NCI-H69 (cell line): ENCODE data around the gene C12orf76.
"Not testable (repeated sequence)": the region's sequence is repeated elsewhere in the genome, so short reads cannot be mapped to it uniquely, and the experiment has no call there.

ENCODE experiments used
- DNase-seq: peaks from one replicate; lab custom pipeline; 2025; lab: John Stamatoyannopoulos, UW

The C12orf76 gene

DNA sequence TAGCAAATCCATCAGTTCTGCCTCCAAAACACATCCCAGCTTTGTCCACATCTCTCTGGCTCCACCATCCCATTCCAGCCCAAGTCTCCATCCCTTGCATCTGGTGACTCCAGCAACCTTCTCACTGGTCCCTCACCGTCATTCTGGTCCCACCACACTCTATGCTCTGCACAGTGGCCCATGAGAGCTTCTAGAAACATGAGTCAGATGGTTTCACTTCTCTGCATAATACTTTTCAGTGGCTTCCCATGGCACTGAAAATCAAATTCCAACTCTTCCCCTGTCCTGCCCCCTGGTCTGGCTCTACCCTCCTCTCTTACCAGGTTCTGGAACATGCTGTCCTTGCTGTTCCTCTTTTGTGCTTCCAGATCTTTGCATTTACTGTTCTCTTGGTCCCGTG is 17.2 kb upstream of the C12orf76 start:
- DNase-seq, result no peak

DNA sequence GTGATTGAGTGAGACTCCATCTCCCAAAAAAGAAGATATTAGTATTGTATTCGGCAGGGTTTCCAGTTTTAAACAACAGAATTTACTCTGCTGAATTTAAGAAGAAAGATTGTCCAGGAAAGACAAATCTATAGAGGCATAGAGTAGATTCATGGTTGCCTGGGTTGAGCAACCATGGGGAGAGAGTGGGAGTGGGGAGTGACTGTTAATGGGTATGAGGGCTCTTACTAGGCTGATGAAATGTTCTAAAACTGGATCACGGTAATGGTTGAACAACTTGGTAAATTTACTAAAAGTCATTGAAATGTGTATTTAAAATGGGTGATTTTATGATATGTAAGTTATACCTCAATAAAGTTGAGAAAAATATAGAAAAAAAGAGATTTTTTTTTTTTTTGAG is 13.9 kb upstream of the C12orf76 start:
- DNase-seq, result no peak

DNA sequence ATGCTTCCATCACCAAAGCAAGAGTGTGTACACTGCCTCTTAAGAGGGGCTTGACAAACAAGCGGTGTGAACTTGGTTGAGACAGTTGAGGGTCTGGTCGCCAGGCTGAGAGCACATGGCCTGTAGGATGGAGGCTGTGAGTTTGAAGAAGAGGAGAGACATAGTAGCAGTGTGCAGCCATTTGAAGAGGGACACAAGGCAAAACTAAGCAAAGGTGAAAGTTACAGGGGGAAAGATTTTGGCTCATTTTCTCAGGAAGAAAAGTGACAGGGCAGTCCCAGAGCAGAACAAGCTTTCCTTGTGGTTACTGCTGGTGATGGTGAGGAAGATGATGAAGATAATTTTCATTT is 11.3 kb upstream of the C12orf76 start:
- DNase-seq, result no peak

DNA sequence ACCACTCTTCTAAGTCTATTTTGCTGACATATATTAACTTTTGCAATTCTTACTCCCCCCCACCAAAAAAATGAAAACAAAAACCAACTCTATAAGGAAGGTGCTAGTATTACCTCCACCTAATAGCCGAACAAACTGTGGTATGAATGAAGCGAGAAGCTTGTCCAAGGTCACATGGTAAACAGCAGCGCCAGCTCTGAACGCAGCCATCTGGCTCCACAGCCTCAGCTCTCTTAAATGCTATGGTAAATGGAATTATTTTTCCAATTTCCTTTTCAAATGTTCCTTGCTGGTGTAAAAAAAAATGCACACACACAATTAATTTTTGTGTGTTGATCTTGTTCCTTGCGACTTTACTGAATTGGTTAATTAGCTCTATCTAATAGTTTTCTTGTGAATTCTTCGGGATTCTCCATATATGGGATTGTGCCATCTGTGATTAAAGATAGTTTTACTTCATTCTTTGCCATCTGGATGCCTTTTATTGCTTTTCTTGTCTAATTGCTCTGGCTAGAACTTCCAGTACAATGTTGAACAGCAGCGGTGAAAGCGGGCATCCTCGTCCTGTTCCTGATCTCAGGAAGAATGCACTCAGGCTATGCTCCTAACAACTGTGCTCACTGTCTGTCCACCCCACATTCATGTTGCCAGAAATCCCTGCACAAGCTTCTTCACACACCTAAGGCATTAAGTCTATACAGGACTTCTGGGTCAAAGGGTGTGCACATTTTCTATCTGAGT is 10.7 kb upstream of the C12orf76 start:
- no peak for DNase-seq

DNA sequence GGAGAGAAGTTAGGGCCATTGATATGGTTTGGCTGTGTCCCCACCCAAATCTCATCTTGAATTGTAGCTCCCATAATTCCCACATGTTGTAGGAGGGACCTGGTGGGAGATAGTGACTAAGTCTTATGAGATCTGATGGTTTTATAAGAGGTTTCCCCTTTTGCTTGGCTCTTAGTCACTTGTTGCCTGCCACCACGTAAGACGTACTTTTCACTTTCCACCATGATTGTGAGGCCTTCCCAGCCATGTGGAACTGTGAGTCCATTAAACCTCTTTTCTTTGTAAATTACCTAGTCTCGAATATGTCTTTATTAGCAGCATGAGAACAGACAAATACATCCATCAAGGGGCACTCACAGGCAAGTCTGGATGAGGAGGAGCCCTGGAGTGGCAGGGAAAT is 8.3 kb upstream of the C12orf76 start:
- DNase-seq, result not testable (repeated sequence)

DNA sequence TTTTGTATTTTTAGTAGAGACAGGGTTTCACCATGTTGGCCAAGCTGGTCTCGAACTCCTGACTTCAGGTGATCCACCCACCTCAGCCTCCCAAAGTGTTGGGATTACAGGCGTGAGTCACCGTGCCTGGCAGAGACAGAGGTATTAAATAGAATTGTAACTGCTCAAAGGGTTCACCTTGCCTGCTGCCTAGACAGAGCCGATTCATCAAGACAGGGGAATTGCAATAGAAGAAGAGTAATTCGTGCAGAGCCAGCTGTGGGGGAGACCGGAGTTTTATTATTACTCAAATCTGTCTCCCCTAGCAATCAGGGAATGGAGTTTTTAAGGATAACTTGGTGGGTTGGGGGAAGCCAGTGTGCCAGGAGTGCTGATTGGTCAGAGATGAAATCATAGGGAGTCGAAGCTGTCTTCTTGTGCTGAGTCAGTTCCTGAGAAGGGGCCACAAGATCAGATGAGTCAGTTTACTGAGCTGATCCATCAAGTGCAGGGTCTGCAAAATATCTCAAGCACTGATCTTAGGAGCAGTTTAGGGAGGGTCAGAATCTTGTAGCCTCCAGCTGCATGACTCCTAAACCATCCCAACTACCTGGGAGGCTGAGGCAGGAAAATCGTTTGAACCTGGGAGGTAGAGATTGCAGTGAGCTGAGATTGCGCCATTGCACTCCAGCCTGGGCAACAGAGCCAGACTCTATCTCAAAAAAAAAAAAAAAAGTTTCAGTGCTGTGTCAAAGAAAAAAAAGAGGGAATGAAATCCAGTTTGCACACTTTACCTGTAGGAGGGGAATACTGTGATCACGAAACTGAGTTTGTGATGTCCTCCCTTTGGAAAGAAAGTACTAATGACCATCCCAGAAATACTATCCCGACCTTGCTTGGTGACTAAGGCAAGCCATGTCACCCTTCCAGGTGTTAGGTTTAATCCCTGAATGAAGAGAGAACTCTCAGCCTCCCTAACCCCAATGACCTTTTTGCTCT is 7.3 kb upstream of the C12orf76 start:
- not testable (repeated sequence) for DNase-seq

DNA sequence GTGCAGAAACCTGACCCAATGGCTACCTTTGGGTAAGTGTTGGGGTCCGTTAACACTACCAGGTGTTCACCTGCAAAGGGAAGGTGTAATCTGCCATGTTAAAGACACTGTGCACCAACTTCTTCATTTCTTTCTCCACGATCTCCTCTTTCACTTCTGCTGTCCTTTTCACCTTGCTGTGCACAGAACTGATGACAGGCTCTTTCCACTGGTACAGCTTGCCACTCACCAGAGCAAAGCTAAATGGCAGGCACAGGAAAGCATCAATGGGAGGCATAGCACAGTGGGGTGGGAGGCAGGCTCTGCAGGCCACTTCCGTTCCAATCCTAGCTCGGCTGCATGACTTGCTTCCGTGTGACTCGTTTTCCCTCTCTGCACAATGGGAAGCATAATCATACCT is 2.6 kb upstream of the C12orf76 start:
- DNase-seq, result no peak

DNA sequence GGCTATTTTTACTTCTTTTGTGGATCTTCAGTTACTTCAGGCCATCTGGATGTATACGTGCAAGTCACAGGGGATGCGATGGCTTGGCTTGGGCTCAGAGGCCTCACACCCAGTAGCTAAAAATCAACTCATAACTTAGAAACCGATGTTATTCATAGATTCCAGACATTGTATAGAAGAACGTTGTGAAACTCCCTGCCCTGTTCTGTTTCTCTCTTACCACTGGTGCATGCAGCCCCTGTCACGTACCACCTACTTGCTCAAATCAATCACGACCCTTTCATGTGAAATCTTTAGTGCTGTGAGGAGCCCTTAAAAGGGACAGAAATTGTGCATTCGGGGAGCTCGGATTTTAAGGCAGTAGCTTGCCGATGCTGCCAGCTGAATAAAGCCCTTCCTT is 1.3 kb upstream of the C12orf76 start:
- not testable (repeated sequence) for DNase-seq

DNA sequence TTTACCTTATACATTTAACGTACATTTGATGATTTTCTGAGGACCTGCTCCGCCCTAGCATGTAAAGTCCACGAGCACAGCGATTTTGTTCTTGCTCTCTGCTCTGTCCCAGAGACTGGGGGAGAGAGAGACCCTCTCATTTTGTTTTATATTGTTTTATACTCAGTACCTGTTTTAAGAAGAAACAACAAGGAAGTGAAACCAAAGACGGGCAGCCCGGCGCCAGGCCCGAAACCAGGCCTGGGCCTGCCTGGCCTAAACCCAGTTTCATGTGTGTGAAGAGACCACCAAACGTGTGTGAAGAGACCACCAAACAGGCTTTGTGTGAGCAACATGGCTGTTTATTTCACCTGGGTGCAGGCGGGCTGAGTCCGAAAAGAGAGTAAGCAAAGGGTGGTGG is 712 bp upstream of the C12orf76 start:
- not testable (repeated sequence) for DNase-seq

DNA sequence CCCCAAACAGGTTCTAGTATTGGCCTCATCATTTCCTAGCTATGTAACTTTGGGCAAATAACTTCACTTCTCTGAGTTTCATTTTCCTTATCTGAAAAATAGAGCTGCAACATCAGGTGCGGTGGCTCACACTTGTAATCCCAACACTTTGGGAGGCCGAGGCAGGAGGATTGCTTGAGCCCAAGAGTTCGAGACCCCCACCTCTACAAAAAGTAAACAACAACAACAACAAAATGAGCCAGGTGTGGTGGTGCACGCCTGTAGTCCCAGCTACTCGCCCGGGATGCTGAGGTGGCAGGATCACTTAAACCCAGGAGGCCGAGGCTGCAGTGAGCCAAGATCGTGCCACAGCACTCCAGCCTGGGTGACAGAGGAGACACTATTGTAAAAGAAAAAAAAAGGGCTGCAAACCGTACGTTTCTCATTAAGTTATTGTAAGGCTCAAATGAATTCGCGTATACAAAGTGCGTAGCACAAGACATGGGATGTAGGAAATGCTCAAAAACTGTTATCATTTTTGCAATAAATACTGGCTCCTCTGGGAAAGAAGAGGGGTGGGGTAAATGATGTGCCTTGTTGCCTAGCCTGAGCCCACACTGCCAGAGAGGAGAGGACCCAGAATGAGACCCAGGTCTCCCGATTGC is 903 bp downstream of the C12orf76 start:
- DNase-seq, result no peak

DNA sequence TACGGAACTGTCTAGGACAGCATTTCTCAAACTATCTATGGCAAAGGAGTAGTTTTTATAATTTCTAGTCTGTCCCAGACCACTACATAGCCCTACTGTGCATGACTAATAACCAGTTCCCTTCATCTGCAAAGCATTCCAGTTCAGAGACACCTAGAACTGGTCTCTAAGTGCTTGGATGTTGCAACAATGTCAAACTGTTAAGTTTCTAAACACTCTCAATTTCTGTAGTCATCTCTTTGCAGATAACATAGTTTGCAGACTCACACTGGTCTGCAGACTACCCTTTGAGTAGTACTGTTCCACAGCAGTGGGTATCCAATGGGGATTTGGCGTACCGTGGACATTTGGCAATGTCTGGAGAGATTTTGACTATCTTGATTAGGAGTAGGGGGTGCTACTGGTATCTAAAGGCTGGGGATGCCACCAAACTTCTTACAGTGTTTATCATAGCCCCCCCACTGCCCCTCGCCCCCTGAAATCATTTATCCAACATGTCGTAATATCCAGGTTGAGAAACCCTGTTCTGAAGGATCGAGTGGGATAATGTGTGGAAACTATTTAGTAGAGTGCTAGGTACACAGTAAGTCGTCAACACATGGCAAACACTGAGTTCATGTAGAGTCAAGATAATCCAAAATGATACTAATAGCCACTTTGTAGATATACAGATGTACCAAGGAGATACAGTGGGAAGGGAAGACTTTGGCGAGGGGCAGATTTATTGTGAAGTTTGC is 1.7 kb downstream of the C12orf76 start:
- DNase-seq, result no peak

DNA sequence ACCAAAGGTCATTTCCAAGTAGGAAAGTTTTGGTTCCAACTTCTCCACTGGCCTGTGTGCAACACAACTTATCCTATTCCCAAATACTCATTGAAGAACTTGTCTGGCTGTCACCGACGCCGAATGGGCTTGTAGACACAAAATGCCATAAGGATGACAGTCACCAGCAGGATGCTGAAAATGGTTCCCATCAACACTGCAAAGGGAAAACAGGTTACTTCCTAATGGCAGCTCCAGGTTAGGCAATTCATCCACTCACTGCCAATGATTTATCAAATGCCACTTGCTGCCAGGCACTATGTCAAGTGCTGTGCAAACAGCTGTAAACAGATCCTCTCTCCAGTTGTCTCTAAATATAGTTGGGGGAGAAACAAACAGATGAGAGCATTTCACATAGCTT is 6.1 kb downstream of the C12orf76 start:
- DNase-seq, result no peak

DNA sequence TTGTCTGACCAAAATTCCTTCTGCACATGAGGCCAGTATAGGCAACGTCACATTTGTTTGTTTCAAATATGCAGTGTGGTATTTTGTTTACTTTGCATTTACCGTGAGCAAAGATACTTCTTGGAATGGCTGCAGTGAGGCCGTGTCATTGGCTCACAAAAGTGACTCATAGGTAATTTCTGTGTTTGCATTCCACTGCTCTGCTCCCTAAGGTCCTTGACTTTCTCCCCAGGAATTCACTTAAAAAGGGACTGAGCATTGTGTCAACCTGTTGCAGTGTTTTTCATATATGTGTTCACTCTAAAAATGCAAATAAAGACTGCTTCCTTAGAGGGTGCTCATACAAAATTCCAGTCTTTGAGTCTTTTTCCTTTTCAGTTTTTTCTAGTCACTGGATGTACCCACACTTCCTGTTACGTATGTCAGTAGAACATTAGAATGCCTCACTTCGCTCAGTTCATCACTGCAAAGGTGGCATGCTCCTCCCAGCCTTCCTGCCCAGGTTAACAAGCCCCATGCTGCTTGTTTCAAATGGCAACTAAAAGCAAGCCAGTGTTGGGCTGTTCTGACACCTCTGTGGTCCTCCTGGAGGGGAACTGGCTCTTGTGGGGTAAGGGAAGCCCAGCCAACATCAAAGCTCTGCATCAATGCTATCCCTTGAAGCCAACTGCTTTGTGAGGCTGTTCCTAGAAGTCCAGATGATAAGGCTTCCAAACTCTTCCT is 9.1 kb downstream of the C12orf76 start:
- peak; percentile 44 for DNase-seq

DNA sequence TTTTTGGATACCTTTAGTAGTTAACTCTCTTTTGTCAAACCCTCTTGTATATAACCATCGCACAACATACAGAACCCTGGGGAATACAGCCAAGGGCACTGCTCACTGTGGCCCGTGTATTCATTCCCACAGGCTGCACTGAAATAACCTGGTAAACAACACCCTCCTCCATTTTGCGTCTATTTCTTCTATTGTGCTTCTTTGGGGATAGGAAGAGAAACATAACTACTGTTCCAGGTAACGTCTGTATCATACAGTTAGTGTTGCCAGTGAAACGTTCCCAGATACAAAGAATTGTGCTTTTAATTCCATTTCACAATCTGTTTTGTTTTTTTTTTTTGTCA is 9.6 kb downstream of the C12orf76 start:
- DNase-seq, result no peak

DNA sequence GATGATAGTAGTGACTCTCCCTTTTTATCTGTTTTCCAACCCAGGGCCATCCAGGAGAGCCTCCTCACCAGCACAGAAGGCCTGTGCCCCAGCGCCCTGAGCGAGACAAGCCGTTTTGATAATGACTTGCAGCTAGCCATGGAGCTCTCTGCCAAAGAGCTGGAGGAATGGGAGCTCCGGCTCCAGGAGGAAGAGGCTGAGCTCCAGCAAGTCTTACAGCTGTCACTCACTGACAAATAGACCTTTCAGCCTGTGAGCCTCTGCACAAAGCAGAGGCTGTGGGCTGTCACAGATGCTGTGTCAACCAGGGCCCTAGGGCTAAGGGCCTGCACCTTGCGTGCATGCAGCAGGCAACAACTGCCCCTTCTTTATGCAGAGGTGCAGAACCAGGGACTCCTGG is 11.0 kb downstream of the C12orf76 start:
- DNase-seq, result no peak

DNA sequence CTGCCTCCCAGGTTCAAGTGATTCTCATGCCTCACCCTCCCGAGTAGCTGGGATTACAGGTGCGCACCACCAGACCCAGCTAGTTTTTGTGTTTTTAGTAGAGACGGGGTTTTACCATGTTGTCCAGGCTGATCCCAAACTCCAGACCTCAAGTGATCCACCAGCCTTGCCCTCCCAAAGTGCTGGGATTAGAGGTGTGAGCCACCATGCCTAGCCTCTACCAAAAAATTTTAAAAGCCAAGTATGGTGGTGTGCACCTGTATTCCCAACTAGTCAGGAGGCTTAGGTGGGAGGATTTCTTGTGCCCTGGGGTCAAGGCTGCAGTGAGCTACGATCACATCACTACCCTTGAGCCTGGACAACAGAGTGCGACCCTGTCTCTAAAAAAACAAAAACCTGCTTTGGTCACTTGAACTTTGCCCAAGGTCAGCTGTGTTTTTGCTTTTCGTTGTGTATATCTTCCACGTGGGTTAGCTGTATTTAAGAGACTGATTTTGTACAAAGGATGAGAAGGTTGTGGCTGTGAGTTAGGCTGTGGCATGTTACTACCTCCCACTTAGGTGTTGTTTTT is 12.7 kb downstream of the C12orf76 start:
- no peak for DNase-seq

DNA sequence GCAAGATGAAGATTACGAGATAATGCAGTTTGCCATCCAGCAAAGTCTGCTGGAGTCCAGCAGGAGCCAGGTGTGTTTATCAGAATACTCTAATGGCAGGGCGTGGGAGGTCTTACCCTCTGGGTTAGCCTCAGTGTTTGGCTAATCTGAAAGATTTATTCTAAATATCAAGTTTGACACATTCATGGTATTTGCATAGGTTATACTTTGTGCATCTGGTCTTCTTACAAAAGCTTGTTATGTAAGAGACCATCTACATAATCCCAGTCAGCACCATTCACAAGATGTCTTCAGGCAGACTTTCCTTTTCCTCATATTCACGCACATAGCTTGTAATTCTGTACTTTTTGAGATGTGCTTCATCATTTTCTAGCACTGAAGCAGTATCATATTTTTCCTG is 14.4 kb downstream of the C12orf76 start:
- no peak for DNase-seq

DNA sequence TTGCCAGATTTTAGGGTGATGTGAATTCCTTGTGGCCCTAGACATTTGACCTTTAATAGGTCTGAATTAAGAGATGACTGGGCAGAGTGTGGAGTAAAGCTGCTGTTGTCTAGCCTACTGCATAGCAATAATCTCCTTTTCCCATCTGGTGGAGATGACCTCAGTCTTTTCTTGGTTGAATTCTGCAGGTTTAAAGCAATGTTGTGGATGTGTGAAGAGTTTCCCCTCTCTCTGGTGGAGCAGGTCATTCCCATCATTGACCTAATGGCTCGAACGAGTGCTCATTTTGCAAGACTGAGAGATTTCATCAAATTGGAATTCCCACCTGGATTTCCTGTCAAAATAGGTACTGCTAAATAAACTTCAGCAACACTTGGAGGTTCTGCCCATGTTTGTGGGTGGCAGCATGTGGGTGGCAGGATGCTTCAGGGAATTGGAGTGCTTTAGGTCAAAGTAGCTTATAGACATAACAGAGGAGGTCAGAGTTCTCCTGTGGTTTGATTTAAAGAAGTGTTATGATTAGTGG is 19.0 kb downstream of the C12orf76 start:
- DNase-seq, result no peak

DNA sequence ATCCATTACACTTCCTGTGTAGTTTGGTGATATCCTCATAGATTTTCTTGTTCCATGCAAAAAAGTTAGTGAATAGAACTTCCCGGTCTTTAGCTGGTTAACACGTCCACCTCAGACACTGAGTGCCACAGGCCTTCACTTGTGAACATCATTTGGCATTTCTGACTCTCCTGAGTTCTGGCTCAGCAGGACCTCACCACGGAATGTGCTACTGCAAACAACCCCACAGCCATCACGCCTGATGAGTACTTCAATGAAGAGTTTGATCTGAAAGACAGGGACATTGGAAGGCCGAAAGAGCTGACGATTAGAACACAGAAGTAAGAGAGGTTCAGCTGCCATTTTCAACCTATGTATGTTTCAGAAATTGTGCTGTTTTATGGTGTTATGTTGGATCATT is 20.0 kb downstream of the C12orf76 start:
- DNase-seq, result no peak

DNA sequence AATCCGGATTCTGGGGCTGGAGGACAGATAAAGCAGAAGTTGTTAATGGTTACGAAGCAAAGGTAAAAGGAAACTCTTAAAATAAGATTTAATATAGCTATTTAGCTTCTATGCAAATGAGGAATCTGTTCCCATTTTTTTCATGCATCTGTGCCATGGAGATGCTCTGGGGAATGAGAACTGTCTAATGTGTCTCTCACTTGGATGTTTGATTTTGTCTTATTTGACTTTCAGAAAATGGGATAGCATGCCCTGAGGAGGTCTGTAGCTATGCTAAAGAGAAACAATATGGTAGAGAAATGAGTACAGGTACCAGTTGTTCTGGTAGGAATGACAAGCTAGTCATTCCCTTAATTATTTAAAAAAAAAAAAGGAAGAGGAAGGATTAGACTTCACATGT is 24.3 kb downstream of the C12orf76 start:
- DNase-seq, result peak; percentile 78
